Suprapubic skin (tissue), 3 donors: ENCODE data around the gene MAPRE2.

ENCODE experiments used
- CTCF ChIP-seq, 2 donors: fragments of 200-600 bp in 1 of 2; fragments of 450-650 bp in 1 of 2; sonication (generic) in 1 of 2; IDR thresholded peaks; one replicate each; pipeline ENCODE4 v1.5.1; 2016 to 2019; ENCODE audit warnings: antibody characterized with exemption in 2 of 2, mild to moderate bottlenecking in 1 of 2, moderate library complexity in 1 of 2
- EP300 ChIP-seq: sonication (generic); formaldehyde crosslinking; IDR thresholded peaks from one replicate; pipeline ENCODE4 v1.6.1; 2017; ENCODE audit warnings: antibody characterized with exemption
- POLR2A ChIP-seq, 2 donors: fragments of 450-650 bp; IDR thresholded peaks; one replicate each; pipeline ENCODE4 v1.6.1; 2017; ENCODE audit warnings: antibody characterized with exemption in 2 of 2, mild to moderate bottlenecking in 2 of 2, moderate library complexity in 2 of 2

- TF ChIP-seq CTCF (IDR thresholded peaks at IDR 0.05): no peak
- TF ChIP-seq POLR2A (IDR thresholded peaks at IDR 0.05): no peak
- no peak for TF ChIP-seq EP300
These were observed 133.0 kb downstream of the MAPRE2 start for GRCh38 chr18:35174093-35174731.
